ENCODE measurements around the gene LOX.

The LOX gene

DNA sequence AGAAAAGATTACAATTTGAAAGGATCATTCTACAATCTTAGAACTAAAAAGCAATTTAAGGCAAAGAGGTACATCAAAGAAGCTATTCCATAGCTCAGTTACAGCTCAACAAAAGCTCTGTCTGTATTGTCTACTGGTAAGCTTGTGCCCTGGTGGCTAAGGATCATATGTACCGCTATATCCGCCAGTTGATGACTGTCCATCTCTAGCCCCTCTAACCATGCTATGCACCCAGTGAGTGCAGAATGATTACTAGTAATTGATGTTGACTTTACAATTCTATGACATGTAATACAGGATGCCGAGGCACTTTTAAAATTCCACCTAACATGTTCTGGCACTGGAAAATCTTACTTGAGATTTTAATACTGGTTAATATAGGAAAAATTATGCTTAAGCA, 13.1 kb downstream of the LOX start:
- ChIA-PET POLR2A (ENCODE audit: low non-redundant PET) (no interaction called here), CTCF (interaction anchor here (1.2 kb wide), 1 partner anchor 11 kb away, joined by 4 read pairs; no protein-coding TSS in a partner anchor)
- TF ChIP-seq, protein P1, sequence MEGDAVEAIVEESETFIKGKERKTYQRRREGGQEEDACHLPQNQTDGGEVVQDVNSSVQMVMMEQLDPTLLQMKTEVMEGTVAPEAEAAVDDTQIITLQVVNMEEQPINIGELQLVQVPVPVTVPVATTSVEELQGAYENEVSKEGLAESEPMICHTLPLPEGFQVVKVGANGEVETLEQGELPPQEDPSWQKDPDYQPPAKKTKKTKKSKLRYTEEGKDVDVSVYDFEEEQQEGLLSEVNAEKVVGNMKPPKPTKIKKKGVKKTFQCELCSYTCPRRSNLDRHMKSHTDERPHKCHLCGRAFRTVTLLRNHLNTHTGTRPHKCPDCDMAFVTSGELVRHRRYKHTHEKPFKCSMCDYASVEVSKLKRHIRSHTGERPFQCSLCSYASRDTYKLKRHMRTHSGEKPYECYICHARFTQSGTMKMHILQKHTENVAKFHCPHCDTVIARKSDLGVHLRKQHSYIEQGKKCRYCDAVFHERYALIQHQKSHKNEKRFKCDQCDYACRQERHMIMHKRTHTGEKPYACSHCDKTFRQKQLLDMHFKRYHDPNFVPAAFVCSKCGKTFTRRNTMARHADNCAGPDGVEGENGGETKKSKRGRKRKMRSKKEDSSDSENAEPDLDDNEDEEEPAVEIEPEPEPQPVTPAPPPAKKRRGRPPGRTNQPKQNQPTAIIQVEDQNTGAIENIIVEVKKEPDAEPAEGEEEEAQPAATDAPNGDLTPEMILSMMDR (conservative IDR thresholded peaks at IDR 0.05; ENCODE audit: low read depth) = no peak
- DNase-seq (ENCODE audit: low spot score) = no peak
- no peak overlapping the region for H3K27ac ChIP-seq

DNA sequence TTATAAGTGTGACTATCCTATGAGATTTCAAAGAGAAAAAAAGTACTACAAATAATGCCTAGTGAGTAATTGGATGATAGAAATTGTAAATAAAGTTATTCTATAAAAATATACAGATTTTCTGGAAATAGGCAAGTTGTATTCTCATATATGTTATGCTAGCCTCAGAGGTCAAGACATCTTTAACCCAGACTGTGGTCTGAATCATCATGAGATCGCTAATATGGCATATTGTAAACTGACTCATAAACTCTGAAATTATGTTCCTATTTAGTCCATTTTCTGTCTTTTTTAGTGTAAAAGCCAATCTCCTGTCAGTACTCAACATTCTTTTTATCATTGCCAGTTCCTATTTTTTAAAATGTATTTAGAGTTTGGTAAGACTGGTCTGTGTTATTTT, 14.2 kb downstream of the LOX start:
- TF ChIP-seq, protein P1 (conservative IDR thresholded peaks at IDR 0.05; ENCODE audit: low read depth) = no peak
- H3K27ac ChIP-seq = no peak overlapping the region
- ChIA-PET POLR2A (ENCODE audit: low non-redundant PET) (no interaction called here), CTCF (interaction anchor here (0.6 to 0.7 kb wide), 2 partner anchors 10 to 38 kb away, joined by 3 to 4 read pairs; no protein-coding TSS in a partner anchor)
- DNase-seq (ENCODE audit: low spot score) = no peak

- POLR2A ChIA-PET (ENCODE audit: low non-redundant PET) = no interaction called here
- H3K27ac ChIP-seq = no peak overlapping the region
- CTCF ChIA-PET = interaction anchor here (1.0 to 1.1 kb wide), 2 partner anchors 14 to 18 kb away, joined by 3 read pairs; no protein-coding TSS in a partner anchor
- TF ChIP-seq, protein P1 (conservative IDR thresholded peaks at IDR 0.05; ENCODE audit: low read depth) = no peak
- DNase-seq (ENCODE audit: low spot score) = no peak
Observed at GRCh38 chr5:122062205-122062604, 15.9 kb downstream of the LOX start.

DNA sequence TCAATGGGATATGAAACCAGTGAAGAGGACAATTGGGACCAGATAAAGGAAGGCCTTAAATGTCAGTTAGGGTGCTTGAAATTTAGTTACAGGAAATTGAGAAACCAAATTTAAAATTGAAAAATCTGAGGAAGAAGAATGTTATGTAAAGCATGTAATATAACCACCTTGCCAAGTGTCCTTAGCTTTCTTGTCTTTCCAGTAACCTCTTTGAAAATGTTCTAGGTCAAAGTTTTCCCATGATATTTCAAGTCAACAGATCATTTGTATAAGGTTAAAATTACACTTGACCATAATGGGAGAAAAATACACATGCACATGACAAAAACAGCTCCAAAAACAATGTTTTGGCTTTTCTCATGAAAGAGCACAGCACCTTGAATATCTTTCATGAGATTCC, 21.1 kb downstream of the LOX start:
- TF ChIP-seq, protein P1 (conservative IDR thresholded peaks at IDR 0.05; ENCODE audit: low read depth) = no peak
- no peak overlapping the region for H3K27ac ChIP-seq
- no peak for DNase-seq (ENCODE audit: low spot score)
- CTCF ChIA-PET = no interaction called here
- POLR2A ChIA-PET (ENCODE audit: low non-redundant PET) = no interaction called here

DNA sequence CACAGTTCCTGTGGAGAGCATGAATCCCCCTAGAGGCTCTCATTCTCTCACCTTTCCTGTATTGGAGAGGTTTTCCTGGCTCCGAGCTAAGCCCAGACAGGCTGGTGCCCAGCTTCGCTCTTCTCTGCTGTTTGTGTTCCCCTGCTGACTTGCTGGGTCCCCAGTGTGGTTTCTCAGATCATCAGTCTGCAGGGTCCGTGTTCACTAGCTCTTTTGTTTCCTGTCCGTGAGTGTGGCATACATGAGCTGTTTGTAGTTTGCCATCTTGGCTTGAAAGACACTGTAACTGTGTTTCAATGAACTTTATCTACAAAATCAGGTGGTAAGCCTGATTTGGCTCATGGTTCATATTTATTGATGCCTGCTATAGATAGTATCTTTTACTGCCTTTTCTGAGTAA, 23.8 kb downstream of the LOX start:
- TF ChIP-seq, protein P1 (conservative IDR thresholded peaks at IDR 0.05; ENCODE audit: low read depth) = no peak
- no peak for DNase-seq (ENCODE audit: low spot score)
- H3K27ac ChIP-seq = peak overlapping the region; percentile 8; the same call in 1 of the 2 replicates
- ChIA-PET CTCF (interaction anchor here (0.5 kb wide), 1 partner anchor 10 kb away, joined by 3 read pairs; no protein-coding TSS in a partner anchor), POLR2A (ENCODE audit: low non-redundant PET) (no interaction called here)

- DNase-seq (ENCODE audit: low spot score) = no peak
Observed at GRCh38 chr5:122053181-122054109, 24.6 kb downstream of the LOX start.

More at GRCh38 chr5:122053181-122054109, 24.6 kb downstream of the LOX start:
- TF ChIP-seq, protein P1 (conservative IDR thresholded peaks at IDR 0.05; ENCODE audit: low read depth) = no peak
- ChIA-PET CTCF (interaction anchor here (0.5 to 0.9 kb wide), 2 partner anchors 61 to 291 kb away, joined by 3 to 5 read pairs; no protein-coding TSS in a partner anchor), POLR2A (ENCODE audit: low non-redundant PET) (no interaction called here)
- H3K27ac ChIP-seq = peak overlapping the region; percentile 8; the same call in 1 of the 2 replicates
